ENCODE data around the gene KNDC1. TPM values are rescaled to one million over a fixed set of nuclear protein-coding genes. Genes with fewer than 3 reads are reported as not detected.
"Not testable (repeated sequence)": the region's sequence is repeated elsewhere in the genome, so short reads cannot be mapped to it uniquely, and the experiment has no call there.

The KNDC1 gene
- total and polyA plus RNA-seq, 4 experiments from 2014 or later: 0.09 to 1.4 (median 0.87) TPM; not detected in 1

DNA sequence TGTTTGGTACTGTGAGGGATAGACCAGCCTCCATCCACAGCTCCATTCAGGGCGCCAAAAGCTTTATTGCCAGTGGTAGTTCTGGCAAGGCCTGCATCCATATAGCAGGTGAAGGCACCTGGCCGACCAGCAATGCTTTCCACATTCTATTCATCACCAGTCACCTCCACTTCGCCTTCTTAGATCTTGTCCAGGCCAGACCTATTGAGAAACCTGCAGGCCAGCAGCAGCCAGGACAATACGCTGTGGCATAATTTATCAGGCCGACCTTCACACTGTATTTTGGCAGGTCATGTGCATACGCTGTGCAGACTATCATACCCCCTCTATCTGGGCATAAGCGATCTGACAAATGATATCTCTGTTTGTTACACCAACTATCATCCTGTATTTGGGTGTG, 15.2 kb upstream of the KNDC1 start:
- Mint-ChIP-seq H3K36me3 (no peaks in the 10 kb centered on the region), H3K4me3 (no peak overlapping the region), H3K27ac (no peak overlapping the region), H3K4me1 (peaks cover 4 to 11% (median 7%) of the 10 kb centered on the region in 4 donors), H3K9me3 (peaks cover 0 to 16% (median 11%) of the 10 kb centered on the region in 8 donors), H3K27me3 (peaks cover 32 to 45% of the 10 kb centered on the region in 2 donors)
- no peak overlapping the region for H3K4me3 ChIP-seq (ENCODE audit: low read length in 2 of 2)
- H3K27ac ChIP-seq (ENCODE audit: low read depth, low read length): no peak overlapping the region
- H3K4me1 ChIP-seq (ENCODE audit: insufficient read depth, low read length): no peaks in the 10 kb centered on the region
- POLR2A ChIA-PET (ENCODE audit: partially characterized antibody): no interaction called here
- no peaks in the 10 kb centered on the region for H3K9me3 ChIP-seq (ENCODE audit: control insufficient read depth in 1 of 2, low read length in 2 of 2)
- no peak for DNase-seq
- H3K36me3 ChIP-seq (ENCODE audit: insufficient read depth, low read length): no peaks in the 10 kb centered on the region
- CTCF ChIA-PET (ENCODE audit: partially characterized antibody): interaction anchor here (0.9 to 2.1 kb wide), 3 partner anchors 12 to 174 kb away, joined by 3 to 6 read pairs (median 5); no protein-coding TSS in a partner anchor
- no peaks in the 10 kb centered on the region for H3K27me3 ChIP-seq (ENCODE audit: insufficient read depth, low read length)
- intact Hi-C loops (cut with micrococcal nuclease): loop anchor here (1.0 kb wide), 2 partner anchors 131 to 163 kb away; no protein-coding TSS in a partner anchor

DNA sequence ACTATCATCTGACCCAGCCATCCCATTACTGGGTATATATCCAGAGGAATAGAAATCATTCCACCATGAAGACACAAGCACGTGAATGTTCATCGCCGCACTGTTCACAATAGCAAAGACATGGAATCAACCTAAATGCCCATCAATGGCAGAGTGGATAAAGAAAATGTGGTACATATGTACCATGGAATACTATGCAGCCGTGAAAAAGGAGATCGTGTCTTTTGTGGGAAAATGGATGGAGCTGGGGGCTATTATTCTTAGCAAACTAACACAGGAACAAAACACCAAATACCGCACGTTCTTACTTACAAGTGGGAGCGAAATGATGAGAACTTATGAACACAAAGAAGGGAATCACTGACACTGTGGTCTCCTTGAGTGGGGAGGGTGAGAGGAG, 9.8 kb upstream of the KNDC1 start:
- no peaks in the 10 kb centered on the region for H3K36me3 ChIP-seq (ENCODE audit: insufficient read depth, low read length)
- ChIA-PET POLR2A (ENCODE audit: partially characterized antibody) (no interaction called here), CTCF (ENCODE audit: partially characterized antibody) (no interaction called here)
- Mint-ChIP-seq H3K36me3 (no peaks in the 10 kb centered on the region), H3K9me3 (peaks cover 0 to 22% (median 11%) of the 10 kb centered on the region in 8 donors), H3K4me1 (no peaks in the 10 kb centered on the region), H3K27me3 (peaks cover 26 to 37% of the 10 kb centered on the region in 2 donors), H3K4me3 (no peak overlapping the region), H3K27ac (no peak overlapping the region)
- no peaks in the 10 kb centered on the region for H3K4me1 ChIP-seq (ENCODE audit: insufficient read depth, low read length)
- intact Hi-C loops (cut with micrococcal nuclease): no loop called here
- H3K27ac ChIP-seq (ENCODE audit: low read depth, low read length): no peak overlapping the region
- H3K9me3 ChIP-seq (ENCODE audit: control insufficient read depth in 1 of 2, low read length in 2 of 2): no peaks in the 10 kb centered on the region
- no peaks in the 10 kb centered on the region for H3K27me3 ChIP-seq (ENCODE audit: insufficient read depth, low read length)
- H3K4me3 ChIP-seq (ENCODE audit: low read length in 2 of 2): no peak overlapping the region
- DNase-seq: no peak

DNA sequence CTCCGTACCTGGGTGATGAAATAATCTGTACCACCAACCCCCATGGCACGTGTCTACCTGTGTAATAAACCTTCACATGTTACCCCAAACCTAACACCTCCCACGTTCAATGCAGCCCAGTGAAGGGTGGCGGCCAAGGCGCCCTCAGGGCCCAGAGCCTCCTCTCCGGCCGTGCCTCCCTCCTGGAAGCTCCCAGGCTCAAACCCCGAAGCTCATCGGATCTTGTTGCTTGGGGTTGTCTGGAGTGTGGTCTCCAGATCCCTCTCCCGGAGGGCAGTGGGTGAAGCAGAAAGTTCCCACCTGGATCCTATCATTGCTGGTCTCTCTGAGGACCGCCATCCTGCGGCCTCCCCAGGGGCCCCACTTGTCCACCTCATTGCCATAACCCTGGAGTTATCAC, 9.4 kb upstream of the KNDC1 start:
- intact Hi-C loops (cut with micrococcal nuclease): no loop called here

DNA sequence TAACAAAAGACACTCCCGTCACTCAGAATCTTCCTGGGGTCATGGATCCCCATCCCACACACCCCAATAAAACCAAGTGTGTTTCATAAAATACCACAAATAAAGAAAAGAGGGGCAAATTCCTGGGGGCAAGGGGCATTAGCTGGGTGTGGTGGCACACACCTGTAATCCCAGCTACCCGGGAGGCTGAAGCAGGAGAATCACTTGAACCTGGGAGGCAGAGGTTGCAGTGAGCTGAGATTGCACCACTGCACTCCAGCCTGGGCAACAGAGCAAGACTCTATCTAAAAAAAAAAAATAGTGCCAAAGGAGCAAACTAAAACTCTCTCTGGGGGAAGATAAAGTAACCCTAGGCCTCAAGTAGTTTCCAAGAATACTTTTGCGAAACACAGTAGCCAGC, 8.9 kb upstream of the KNDC1 start:
- H3K36me3 Mint-ChIP-seq; H3K4me1 Mint-ChIP-seq; H3K27ac Mint-ChIP-seq; POLR2A ChIA-PET (ENCODE audit: partially characterized antibody); CTCF ChIA-PET (ENCODE audit: partially characterized antibody); H3K9me3 ChIP-seq (ENCODE audit: control insufficient read depth in 1 of 2, low read length in 2 of 2); H3K27me3 ChIP-seq (ENCODE audit: insufficient read depth, low read length); H3K4me3 ChIP-seq (ENCODE audit: low read length in 2 of 2); intact Hi-C loops (cut with micrococcal nuclease); H3K36me3 ChIP-seq (ENCODE audit: insufficient read depth, low read length); H3K4me3 Mint-ChIP-seq; DNase-seq; H3K27ac ChIP-seq (ENCODE audit: low read depth, low read length); H3K4me1 ChIP-seq (ENCODE audit: insufficient read depth, low read length): not testable (repeated sequence)
- peaks cover 0 to 22% (median 11%) of the 10 kb centered on the region in 8 donors for H3K9me3 Mint-ChIP-seq
- H3K27me3 Mint-ChIP-seq: peaks cover 23 to 32% of the 10 kb centered on the region in 2 donors

More for the DNA sequence above, 9.4 kb upstream of the KNDC1 start:
- peaks cover 23 to 32% of the 10 kb centered on the region in 2 donors for H3K27me3 Mint-ChIP-seq
- CTCF ChIA-PET (ENCODE audit: partially characterized antibody): no interaction called here
- H3K4me3 ChIP-seq (ENCODE audit: low read length in 2 of 2): no peak overlapping the region
- H3K27me3 ChIP-seq (ENCODE audit: insufficient read depth, low read length): no peaks in the 10 kb centered on the region
- H3K36me3 Mint-ChIP-seq: no peaks in the 10 kb centered on the region
- no peaks in the 10 kb centered on the region for H3K4me1 Mint-ChIP-seq
- H3K27ac ChIP-seq (ENCODE audit: low read depth, low read length): no peak overlapping the region
- no peaks in the 10 kb centered on the region for H3K4me1 ChIP-seq (ENCODE audit: insufficient read depth, low read length)
- no peak for DNase-seq
- H3K9me3 ChIP-seq (ENCODE audit: control insufficient read depth in 1 of 2, low read length in 2 of 2): no peaks in the 10 kb centered on the region
- peaks cover 0 to 22% (median 11%) of the 10 kb centered on the region in 8 donors for H3K9me3 Mint-ChIP-seq
- H3K36me3 ChIP-seq (ENCODE audit: insufficient read depth, low read length): no peaks in the 10 kb centered on the region
- no peak overlapping the region for H3K27ac Mint-ChIP-seq
- H3K4me3 Mint-ChIP-seq: no peak overlapping the region
- POLR2A ChIA-PET (ENCODE audit: partially characterized antibody): no interaction called here

DNA sequence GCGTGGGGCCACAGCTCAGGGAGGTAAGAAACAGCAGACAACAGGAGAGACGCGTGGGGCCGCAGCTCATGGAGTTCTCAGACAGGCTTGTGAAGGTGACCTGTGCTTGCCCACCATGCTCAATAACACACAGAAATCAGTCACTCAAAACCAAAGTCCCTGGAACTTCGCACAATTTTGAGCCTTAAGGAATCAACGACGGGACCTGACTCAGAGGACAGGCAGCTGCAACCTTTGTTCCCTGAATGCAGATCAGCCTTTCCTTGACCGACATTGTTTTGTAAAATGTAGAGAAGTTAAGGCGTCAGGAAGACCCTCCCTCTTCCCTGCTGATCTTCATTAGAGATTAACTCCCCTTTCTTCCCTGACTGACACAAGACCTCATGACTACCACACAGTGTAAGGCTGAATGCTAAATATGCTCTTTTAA, 8.5 kb upstream of the KNDC1 start:
- Mint-ChIP-seq H3K36me3 (no peaks in the 10 kb centered on the region), H3K9me3 (peaks cover 0 to 22% (median 10%) of the 10 kb centered on the region in 8 donors), H3K4me3 (no peak overlapping the region), H3K27me3 (peaks cover 19 to 28% of the 10 kb centered on the region in 2 donors), H3K27ac (no peak overlapping the region), H3K4me1 (no peaks in the 10 kb centered on the region)
- no peaks in the 10 kb centered on the region for H3K27me3 ChIP-seq (ENCODE audit: insufficient read depth, low read length)
- DNase-seq: no peak
- no peak overlapping the region for H3K4me3 ChIP-seq (ENCODE audit: low read length in 2 of 2)
- no peaks in the 10 kb centered on the region for H3K9me3 ChIP-seq (ENCODE audit: control insufficient read depth in 1 of 2, low read length in 2 of 2)
- no peak overlapping the region for H3K27ac ChIP-seq (ENCODE audit: low read depth, low read length)
- no peaks in the 10 kb centered on the region for H3K36me3 ChIP-seq (ENCODE audit: insufficient read depth, low read length)
- intact Hi-C loops (cut with micrococcal nuclease): no loop called here
- H3K4me1 ChIP-seq (ENCODE audit: insufficient read depth, low read length): no peaks in the 10 kb centered on the region
- POLR2A ChIA-PET (ENCODE audit: partially characterized antibody): no interaction called here
- CTCF ChIA-PET (ENCODE audit: partially characterized antibody): no interaction called here

DNA sequence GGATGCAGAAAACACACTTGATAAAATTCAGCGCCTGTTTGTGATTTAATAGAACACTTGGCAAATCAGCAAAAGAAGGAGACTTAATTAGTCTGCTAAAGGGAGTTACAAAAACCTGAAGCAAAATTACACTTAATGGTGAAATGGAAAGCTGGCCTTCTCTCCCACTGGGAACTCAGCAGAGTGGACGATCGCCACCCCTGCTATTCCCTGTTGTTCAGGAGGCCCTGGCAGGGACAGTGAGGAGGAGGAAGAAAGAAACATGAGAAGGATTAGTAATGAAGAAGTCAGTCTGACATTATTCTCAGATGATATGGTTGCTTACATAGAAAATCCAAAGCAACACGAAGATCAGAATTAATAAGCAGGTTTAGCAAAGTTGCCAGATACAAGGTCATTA, 5.6 kb upstream of the KNDC1 start:
- ChIA-PET POLR2A (ENCODE audit: partially characterized antibody) (no interaction called here), CTCF (ENCODE audit: partially characterized antibody) (no interaction called here)
- H3K9me3 Mint-ChIP-seq: peaks cover 0 to 12% (median 0%) of the 10 kb centered on the region in 8 donors
- H3K27me3 Mint-ChIP-seq: peaks cover 3 to 8% of the 10 kb centered on the region in 2 donors
- no peaks in the 10 kb centered on the region for H3K36me3 Mint-ChIP-seq
- H3K27ac Mint-ChIP-seq: no peak overlapping the region
- Histone ChIP-seq H3K4me3 (ENCODE audit: low read length in 2 of 2) (no peak overlapping the region), H3K4me1 (ENCODE audit: insufficient read depth, low read length) (no peaks in the 10 kb centered on the region), H3K27me3 (ENCODE audit: insufficient read depth, low read length) (no peaks in the 10 kb centered on the region), H3K27ac (ENCODE audit: low read depth, low read length) (no peak overlapping the region), H3K36me3 (ENCODE audit: insufficient read depth, low read length) (no peaks in the 10 kb centered on the region), H3K9me3 (ENCODE audit: control insufficient read depth in 1 of 2, low read length in 2 of 2) (no peaks in the 10 kb centered on the region)
- no peaks in the 10 kb centered on the region for H3K4me1 Mint-ChIP-seq
- no peak overlapping the region for H3K4me3 Mint-ChIP-seq
- DNase-seq: no peak
- intact Hi-C loops (cut with micrococcal nuclease): no loop called here

DNA sequence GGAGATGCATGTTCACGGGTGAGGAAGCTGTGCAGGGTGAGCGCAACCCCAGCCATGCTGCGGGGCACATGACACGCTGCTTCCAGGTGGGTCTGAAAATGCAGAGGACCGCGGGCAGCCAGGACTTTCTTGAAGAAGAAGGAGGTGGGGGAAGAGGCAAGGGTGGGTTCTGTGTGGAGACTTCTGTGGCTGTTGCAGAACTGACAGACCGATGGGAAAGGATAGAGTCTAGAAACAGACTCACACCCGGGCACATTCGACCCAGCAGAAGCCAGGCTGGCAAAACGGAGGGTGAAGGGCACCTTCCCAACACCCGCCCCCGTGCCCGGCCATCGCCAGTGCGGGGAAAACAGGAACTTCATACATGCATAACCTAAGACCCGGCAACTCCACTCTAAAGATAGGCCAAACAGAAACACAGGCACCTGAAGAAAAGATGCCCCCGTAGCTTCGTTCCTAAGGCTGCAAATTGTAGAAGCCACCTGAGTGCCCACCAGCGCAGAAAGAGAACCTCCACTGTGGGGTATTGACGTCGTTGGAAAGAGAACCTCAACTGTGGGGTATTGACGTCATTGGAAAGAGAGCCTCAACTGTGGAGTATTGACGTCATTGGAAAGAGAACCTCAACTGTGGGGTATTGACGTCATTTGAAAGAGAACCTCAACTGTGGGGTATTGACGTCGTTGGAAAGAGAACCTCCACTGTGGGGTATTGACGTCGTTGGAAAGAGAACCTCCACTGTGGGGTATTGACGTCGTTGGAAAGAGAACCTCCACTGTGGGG, 4.8 kb upstream of the KNDC1 start:
- no peaks in the 10 kb centered on the region for H3K36me3 ChIP-seq (ENCODE audit: insufficient read depth, low read length)
- intact Hi-C loops (cut with micrococcal nuclease): no loop called here
- H3K4me1 ChIP-seq (ENCODE audit: insufficient read depth, low read length): no peaks in the 10 kb centered on the region
- Mint-ChIP-seq H3K27ac (no peak overlapping the region), H3K4me3 (no peak overlapping the region), H3K4me1 (no peaks in the 10 kb centered on the region), H3K36me3 (no peaks in the 10 kb centered on the region), H3K9me3 (peaks cover 0 to 5% (median 0%) of the 10 kb centered on the region in 8 donors), H3K27me3 (peaks cover 0 to under 1% of the 10 kb centered on the region in 2 donors)
- H3K4me3 ChIP-seq (ENCODE audit: low read length in 2 of 2): no peak overlapping the region
- H3K9me3 ChIP-seq (ENCODE audit: control insufficient read depth in 1 of 2, low read length in 2 of 2): no peaks in the 10 kb centered on the region
- ChIA-PET POLR2A (ENCODE audit: partially characterized antibody) (no interaction called here), CTCF (ENCODE audit: partially characterized antibody) (no interaction called here)
- no peak for DNase-seq
- no peak overlapping the region for H3K27ac ChIP-seq (ENCODE audit: low read depth, low read length)
- no peaks in the 10 kb centered on the region for H3K27me3 ChIP-seq (ENCODE audit: insufficient read depth, low read length)

All from CD4-positive, alpha-beta memory T cell (primary cell).